ENCODE results near the gene ACSM4. TPM values are rescaled to one million over a fixed set of nuclear protein-coding genes. Genes with fewer than 3 reads are reported as not detected.

ACSM4 gene
- polyA plus RNA-seq, 3 donors: 0.17 TPM; not detected in 2

Other genes with a start within 250 kb of the ACSM4 start
- gene C1S, start 243.4 kb upstream of the ACSM4 start, polyA plus RNA-seq (ENCODE audit: insufficient read length in 3 of 3): 10 to 100 TPM; 48.0 to 66.1 (median 48.1) TPM
- gene C1R, start 211.6 kb upstream of the ACSM4 start, polyA plus RNA-seq (ENCODE audit: insufficient read length in 3 of 3): 10 to 100 TPM; 40.9 to 56.1 (median 43.6) TPM
- 10 to 100 TPM; 34.0 to 47.8 (median 35.1) TPM for gene C1RL, start 194.9 kb upstream of the ACSM4 start, polyA plus RNA-seq (ENCODE audit: insufficient read length in 3 of 3)
- 10 to 100 TPM; 41.9 to 72.7 (median 55.5) TPM for gene RBP5, start 175.2 kb upstream of the ACSM4 start, polyA plus RNA-seq (ENCODE audit: insufficient read length in 3 of 3)
- gene CLSTN3, start 173.7 kb upstream of the ACSM4 start, polyA plus RNA-seq (ENCODE audit: insufficient read length in 3 of 3): 100 to 1,000 TPM in 2 of 3 donors, 10 to 100 TPM in 1; 93.0 to 112 (median 106) TPM
- gene PEX5, start 114.4 kb upstream of the ACSM4 start, polyA plus RNA-seq (ENCODE audit: insufficient read length in 3 of 3): 10 to 100 TPM; 44.5 to 54.5 (median 50.9) TPM
- gene CD163L1, start 140.1 kb downstream of the ACSM4 start, polyA plus RNA-seq (ENCODE audit: insufficient read length in 3 of 3): 1 to 10 TPM; 1.6 to 3.0 (median 2.1) TPM
- 10 to 100 TPM in 2 of 3 donors, 1 to 10 TPM in 1; 8.7 to 11.5 (median 10.5) TPM for gene CD163, start 199.7 kb downstream of the ACSM4 start, polyA plus RNA-seq (ENCODE audit: insufficient read length in 3 of 3)